HepG2 (cell line): Measurements from ENCODE around the gene VRK2.

Source experiments
- GTF2F1 ChIP-seq: fragments of 150-350 bp; IDR thresholded peaks from 2 replicates; pipeline ENCODE4 v1.6.1; 2014; ENCODE audit warnings: low read length
- TBP ChIP-seq: sonication (generic); formaldehyde crosslinking; IDR thresholded peaks from 2 replicates; pipeline ENCODE4 v1.5.0; 2020; ENCODE audit warnings: missing genetic modification reagents
- TF ChIP-seq, protein P1 (sequence below): sonication (generic); formaldehyde crosslinking; IDR thresholded peaks from 2 replicates; pipeline ENCODE4 v1.5.0; 2020; ENCODE audit warnings: mild to moderate bottlenecking, missing genetic modification reagents, moderate library complexity

DNA sequence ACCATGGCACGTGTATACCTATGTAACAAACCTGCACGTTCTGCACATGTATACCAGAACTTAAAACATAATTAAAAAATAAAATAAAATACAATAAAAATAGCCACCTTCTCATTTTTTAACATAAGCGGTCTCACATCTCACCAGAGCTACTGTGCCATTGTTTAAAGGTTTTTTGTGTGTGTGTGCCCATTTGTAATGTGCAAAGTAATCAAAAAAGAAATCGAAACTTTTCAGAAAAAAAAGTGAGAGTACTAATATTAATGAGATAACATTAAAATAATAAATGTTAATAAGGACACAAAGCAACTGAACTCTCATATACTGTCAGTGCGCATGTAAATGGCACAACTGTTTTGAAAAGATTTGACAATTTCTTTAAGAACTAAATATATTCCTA, 134.0 kb downstream of the VRK2 start:
- TF ChIP-seq GTF2F1 (no peak), TBP (no peak)
- TF ChIP-seq, protein P1, sequence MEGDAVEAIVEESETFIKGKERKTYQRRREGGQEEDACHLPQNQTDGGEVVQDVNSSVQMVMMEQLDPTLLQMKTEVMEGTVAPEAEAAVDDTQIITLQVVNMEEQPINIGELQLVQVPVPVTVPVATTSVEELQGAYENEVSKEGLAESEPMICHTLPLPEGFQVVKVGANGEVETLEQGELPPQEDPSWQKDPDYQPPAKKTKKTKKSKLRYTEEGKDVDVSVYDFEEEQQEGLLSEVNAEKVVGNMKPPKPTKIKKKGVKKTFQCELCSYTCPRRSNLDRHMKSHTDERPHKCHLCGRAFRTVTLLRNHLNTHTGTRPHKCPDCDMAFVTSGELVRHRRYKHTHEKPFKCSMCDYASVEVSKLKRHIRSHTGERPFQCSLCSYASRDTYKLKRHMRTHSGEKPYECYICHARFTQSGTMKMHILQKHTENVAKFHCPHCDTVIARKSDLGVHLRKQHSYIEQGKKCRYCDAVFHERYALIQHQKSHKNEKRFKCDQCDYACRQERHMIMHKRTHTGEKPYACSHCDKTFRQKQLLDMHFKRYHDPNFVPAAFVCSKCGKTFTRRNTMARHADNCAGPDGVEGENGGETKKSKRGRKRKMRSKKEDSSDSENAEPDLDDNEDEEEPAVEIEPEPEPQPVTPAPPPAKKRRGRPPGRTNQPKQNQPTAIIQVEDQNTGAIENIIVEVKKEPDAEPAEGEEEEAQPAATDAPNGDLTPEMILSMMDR: no peak
